GM19468 (cell line): ENCODE results near the gene ADGRD1.
"Not testable (repeated sequence)": the region's sequence is repeated elsewhere in the genome, so short reads cannot be mapped to it uniquely, and the experiment has no call there.

Experiments
- ATAC-seq: cut with Tn5 transposase; IDR thresholded peaks from one replicate; pipeline ENCODE4 v1.9.1; 2021; ENCODE audit warnings: mild to moderate bottlenecking, moderate library complexity, moderate number of reproducible peaks; ENCODE audit not compliant: unreplicated experiment; ENCODE audit errors: extremely low read depth

Gene ADGRD1

DNA sequence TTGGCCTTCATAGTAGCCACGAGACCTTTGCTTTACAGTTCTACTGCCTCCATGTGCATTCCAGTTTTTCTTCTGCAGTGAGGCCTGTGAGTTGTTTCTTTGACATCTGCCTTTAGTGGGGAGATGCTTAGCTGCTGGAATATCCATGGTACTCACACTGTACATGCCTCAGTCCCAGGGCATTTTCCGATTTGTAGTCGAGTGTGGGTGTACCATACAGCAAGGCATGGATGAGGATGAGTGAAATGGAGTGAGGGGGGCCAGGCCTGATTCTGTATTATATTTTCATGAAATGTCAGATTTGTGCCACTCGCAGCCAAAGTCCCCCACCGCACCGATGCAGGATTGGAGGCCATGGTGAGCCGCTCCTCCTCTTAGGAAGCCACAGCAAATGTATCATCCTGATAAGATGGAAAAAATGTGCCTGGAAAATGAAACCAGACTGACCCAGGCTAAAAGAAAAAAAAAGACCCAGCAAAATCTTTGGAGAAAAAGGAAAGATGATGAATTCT, 173.0 kb downstream of the ADGRD1 start:
- ATAC-seq: no peak

DNA sequence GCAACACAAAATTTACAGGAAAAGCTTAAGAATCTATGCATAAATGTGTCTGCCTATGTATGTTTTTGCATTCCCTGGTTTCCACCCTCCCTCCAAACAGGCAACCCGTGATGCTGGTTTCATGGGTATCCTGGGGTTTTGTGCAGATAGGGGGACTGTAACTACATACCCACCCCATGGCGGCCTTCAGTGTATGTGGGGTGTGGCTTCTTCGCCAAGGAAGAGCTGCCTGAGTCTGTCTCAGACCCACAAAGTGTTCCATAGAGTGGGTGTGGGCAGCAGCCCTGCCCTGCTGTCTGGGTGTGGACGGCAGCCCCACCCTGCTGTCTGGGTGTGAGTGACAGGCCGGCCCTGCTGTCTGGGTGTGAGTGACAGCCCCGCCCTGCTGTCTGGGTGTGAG, 174.8 kb downstream of the ADGRD1 start:
- ATAC-seq: no peak

DNA sequence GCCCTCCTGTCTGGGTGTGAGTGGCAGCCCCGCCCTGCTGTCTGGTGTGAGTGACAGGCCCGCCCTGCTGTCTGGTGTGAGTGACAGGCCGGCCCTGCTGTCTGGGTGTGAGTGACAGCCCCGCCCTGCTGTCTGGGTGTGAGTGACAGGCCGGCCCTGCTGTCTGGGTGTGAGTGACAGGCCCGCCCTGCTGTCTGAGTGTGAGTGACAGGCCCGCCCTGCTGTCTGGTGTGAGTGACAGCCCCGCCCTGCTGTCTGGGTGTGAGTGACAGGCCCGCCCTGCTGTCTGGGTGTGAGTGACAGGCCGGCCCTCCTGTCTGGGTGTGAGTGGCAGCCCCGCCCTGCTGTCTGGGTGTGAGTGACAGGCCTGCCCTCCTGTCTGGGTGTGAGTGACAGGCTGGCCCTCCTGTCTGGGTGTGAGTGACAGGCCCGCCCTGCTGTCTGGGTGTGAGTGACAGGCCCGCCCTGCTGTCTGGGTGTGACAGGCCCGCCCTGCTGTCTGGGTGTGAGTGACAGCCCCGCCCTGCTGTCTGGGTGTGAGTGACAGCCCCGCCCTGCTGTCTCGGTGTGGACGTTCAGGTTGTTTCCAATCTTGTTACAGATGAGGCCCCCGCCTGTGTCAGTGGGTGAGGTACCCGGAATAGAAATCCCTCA, 175.4 kb downstream of the ADGRD1 start:
- not testable (repeated sequence) for ATAC-seq

DNA sequence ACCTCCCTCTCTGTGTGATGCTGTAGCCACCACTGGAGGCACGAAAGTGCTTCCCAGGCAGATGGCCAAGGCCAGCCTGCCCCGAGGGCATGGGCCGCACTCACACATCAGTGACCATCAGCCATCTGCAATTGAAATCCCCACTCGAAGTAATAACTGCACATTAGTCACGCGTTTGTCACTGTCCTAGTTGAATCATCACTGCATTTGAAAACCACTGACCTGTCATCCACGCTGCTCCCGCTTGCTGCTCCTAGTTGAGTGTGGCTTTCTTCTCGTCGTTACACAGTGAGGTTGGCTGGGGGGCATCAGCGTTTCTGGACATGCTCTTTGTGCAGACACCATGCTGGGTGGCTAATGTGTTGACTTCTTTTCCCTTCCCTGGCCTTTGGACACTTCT, 176.1 kb downstream of the ADGRD1 start:
- no peak for ATAC-seq

DNA sequence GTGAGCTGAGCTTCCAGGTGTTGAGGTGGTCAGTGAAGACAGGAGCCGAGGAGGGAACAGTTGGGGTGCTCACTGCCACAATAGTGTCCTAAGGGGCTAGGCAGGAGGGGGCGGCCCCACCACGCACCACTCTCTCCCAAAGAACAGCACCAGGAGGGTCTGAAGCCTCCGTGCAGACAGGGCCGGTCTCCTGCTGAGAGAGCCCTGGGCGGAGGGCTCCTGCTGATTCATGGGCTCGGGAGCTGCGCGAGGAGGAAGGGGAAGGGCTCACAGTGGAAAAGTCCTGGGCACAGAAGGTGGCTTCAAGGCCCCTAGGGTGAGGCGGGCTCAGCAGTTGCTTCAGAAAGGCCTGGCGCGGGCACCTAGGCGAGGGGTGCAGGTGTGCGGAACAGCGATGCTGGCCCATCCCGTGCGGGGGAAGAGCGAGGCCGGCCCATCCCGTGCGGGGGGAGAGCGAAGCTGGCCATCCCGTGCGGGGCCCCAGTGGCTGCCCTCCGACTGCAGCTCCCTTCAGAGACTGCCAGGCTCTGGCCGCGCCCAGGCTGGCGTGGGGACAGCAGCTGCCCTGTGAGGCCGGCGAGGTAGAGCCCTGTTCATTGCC, 176.7 kb downstream of the ADGRD1 start:
- ATAC-seq: no peak

DNA sequence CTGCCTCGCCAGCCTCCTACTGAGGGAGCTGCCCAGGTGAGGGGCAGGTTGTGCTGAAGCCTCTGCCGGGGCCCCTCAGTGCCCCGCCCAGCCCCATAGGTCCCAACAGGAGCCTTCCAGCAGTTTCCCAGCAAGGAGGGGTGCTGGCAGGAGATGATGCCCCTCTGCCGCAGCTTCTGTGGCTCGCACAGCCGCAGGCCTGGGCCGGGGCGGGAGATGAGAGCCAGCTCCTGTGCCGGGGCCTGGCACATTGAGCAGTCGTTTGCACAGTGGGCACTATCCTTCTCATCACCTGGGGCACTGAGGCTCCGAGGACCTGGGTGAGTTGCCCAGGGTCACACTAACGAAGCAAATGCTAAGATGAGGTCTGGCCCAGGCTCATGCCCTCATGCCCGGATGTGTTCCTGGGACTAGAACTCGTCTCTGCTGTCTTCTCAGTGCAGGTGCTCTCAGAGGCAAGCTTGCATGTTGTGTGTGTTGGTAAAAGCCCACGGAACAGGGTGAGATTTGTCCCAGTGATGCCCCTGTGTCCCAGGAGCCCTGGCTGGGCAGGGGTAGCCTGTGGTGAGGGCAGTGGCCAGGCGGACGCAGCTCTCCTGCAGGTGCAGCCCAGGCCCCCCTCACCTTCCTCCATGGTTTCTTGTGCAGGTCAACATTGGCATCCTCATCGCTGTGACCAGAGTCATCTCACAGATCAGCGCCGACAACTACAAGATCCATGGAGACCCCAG, 177.5 kb downstream of the ADGRD1 start:
- ATAC-seq: no peak

DNA sequence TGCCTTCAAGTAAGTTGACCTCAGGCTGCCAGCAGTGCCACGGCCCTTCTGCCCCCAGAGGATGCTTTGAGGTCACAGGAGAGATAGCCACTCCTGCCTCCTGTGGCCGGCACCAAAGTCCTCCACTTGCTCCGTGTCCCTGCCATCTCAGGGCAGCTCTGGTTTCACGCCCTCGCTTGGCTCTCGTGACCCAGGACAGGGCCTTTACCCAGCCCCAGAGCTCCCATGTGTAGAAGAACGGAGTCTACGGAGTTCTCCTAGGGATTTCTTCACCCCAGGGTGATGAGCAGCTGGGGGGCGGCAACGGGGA, 178.1 kb downstream of the ADGRD1 start:
- ATAC-seq: no peak

DNA sequence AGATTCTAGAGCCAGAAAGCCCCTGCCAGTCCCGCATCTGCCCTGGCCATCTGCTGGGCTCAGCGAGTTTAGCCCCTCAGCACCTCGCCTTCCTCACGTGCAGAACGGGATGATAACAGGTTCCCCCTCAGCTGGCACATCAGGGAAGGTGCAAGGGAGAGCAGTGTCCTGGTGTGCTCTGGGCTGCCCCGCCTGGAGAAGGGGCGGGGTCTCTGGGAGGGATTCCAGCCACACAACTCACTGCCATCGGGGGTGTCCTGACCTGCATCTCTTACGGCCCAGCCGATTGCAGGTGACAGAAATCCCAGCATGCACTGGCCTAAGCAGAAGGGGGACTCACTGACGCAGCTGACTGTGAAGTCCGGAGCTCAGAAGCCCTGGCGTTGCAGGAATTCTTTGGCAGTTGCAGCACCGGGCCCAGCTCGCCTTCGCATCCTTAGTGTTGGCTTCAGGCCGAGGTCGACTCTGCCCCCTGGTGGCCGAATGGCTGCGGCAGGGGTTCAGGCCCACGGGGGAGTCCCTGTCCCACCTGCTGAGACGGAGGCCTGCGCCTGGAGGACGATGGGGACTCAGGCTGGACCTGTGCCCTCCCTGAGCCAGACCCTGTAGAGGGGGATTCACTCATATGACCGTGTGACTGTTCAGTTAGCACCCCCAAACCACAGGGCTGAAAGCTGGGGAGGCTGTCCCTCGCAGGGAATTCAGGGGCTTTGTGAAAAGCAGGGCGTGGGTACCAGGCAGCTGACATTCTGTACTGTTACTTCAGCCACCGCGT, 178.6 kb downstream of the ADGRD1 start:
- no peak for ATAC-seq

DNA sequence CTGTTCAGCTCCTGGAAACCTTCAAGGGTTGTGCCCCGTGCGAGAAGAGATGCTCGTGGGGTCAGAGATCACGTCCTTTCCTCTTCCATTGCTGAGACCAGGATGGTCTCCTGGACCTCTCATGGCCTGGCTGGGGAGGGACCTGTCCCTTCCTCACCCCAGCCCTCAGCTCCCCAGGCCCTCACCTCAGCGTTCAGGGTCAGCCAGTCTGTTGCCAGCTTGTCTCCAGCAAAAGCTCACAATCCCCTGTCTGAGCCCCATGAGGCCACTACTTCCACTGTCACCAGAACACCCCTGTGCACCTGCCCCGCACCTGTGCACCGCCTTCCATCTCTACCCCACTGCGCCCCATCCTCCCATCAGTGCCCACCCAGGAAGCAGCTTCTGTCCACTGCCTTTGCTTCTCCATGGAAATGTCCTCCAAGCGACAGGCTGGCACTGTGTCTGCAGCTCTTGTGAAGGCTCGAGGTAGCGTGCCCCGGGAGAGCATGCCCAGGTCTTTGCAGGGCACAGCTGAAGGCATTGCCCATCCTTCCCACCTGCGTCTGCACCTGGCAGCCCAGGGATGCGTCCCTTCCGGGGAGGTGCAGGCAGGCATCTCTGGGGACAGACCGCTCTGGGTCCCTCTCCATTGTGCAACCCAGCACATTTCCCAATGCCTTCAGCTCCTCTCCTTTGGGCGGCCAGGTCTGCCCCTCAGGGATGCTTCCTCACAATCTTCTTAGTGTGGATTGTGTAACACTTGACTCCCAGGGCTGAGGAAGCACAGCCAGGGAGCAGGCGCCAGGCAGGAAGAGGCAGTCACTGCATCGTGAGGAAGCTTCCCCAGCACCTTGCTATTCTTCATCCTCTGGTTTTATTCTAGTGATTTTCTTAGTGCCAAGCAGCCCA, 179.6 kb downstream of the ADGRD1 start:
- ATAC-seq: no peak

DNA sequence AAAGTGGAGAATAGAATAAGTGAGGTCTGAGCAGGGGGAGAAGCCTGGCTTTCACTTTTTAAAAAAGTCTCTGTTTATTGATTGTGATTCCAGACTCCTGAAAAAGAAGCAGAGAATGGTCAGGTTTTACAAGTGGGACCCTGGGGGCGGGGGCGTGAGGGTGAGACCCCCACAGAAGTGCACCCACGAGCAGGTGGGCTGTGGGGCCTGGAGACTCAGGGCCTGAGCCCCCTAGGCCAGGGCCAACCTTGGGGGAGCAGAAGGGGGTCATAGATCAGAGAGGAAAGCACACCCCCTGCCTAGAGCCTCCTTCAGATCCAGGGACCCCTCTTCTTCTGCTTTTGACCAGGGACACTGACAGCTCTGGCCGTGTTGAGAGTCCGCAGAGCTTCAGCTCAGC, 180.3 kb downstream of the ADGRD1 start:
- ATAC-seq: no peak

DNA sequence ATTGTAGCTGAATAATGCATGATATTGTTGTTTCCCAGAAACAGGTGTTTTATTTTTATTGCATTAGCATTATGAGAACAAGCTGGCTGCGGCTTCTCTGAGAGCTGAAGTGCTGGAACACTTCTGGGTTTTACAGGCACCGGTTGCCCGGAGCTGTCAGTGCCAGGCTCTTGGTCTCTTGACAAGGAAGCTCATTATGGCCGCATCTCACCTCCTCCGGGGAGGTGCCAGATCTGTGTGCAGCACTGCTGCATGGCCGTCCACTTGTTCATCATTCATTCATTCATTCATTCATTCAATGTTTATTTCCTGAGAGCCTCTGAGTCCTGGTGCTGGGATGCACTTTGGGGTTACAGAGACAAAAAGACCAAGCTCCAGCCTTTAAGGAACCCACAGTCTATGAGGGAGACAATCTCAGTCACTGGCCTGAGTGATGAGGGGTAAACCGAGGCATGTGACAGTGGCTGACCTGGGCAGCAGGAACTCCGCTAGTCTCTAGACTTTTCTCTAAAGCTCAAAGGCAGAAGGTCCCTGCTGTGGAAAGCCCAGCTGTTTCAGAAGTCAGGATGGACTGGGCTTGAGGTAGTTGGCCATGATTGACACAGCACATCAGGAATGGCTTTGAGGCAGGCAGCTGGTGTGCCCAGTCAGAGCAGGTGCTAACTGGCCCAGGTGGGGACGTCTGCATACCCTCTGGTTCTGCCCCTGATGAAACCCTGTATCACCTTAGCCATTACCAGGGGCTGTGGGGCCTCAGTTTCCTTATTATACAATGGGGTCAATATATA, 181.0 kb downstream of the ADGRD1 start:
- no peak for ATAC-seq

DNA sequence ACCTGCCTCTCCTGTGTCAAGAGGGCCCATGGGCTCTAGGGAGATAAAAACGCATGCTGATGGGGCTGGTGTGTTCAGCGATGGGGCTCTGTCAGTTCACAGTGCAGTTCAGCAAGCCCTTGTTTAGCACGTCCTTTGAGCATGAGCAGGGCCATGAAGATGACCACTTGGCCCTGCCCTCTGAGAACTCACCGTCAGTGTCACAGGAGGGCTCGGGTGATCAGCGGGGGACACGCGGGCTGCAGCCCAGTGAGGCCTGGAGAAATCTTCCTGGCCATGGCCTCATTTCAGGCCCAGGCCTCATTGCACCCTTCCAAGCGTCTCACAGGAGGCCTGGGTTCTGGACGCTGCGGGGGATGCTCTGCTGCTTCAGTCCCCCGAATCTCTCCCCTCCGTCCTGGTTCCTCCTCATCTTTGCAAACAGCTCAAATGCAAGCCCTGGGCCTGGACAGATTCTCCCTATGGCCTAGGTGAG, 181.6 kb downstream of the ADGRD1 start:
- no peak for ATAC-seq

DNA sequence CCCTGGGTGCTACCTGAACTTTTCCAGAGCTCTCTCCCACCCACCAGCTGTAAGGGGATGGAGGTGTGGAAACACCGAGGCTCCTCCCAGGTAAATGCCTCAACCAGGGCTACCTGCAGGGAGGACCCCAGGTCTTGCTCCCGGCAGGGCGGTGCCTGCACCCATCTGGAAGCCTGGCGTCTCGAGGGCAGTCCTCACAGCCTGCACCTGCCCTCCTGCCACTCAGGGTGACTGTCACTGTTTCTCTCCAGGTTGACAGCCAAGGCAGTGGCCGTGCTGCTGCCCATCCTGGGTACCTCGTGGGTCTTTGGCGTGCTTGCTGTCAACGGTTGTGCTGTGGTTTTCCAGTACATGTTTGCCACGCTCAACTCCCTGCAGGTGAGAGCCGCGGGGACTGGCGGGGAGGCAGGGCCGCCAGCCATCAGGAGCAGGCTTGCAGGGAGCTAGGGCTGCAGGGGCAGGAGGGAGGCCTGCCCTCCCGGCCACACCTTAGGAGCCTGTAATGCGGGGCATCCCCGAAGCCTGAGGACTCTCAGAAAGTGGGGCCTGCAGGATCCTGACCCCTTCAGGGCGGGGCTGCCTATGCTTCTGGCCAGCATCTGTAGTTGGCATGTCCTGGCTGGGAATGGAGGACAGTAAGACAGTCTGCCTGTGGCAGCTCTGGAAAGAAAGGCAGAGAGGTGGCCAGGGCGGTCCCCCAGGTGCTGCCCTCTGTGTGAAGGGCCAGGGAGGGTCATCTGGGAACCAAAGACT, 182.3 kb downstream of the ADGRD1 start:
- ATAC-seq: no peak

DNA sequence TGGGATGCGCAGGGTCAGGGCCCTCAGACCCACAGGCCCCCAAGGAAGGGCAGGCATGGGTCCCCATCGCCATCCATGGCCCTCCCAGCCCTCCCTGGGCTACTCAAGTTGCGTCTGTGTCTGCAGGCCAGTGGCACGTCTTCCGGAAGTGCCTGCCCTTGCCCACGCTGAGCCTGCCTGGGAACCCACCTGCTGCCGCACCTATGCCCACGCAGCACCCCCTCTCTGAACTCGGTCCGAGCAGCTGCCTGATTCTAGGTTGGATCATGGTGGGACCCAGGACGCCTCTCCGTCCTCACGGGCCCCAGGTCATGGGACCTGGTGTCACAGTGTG, 182.8 kb downstream of the ADGRD1 start:
- ATAC-seq: no peak

DNA sequence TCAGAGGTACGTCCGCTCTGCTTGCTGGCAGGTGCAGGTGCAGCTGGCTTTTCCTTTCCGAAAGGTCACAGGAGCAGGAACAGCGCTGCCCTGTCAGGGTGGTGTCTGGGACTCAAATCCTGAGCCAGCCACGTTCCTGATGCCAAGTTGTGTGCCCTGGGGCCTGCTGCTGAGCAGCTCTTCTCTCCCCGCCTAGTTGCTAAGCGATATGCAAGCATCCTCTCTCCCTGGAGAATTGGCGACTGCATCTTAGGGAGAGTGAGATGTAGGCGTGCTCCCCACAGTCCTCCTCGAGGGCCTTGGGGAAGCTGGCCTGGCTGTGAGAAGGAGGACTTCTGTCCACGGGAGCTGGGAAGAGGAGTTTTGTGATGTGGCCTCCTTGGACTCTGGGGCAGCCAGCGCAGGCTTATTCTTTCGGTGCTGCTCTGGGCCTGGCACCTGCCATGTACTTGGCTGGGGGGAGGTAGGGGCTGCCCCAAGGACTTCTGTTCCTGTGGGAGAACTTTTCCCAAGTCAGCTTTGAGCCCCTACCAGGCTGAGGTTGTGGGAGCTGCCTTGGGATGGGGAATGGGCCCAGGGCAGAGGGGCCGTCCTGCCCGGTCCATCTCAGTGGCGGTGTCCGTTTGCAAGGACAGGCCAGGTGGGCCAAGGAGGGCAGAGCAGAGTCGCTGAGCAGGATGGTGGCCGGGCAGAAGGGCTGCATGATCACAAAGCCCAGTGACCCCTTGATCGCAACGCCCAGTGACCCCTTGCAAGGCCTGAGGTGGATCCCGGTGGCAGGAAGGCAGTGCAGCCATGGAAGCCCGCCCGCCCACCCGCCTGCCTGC, 183.5 kb downstream of the ADGRD1 start:
- ATAC-seq: no peak

DNA sequence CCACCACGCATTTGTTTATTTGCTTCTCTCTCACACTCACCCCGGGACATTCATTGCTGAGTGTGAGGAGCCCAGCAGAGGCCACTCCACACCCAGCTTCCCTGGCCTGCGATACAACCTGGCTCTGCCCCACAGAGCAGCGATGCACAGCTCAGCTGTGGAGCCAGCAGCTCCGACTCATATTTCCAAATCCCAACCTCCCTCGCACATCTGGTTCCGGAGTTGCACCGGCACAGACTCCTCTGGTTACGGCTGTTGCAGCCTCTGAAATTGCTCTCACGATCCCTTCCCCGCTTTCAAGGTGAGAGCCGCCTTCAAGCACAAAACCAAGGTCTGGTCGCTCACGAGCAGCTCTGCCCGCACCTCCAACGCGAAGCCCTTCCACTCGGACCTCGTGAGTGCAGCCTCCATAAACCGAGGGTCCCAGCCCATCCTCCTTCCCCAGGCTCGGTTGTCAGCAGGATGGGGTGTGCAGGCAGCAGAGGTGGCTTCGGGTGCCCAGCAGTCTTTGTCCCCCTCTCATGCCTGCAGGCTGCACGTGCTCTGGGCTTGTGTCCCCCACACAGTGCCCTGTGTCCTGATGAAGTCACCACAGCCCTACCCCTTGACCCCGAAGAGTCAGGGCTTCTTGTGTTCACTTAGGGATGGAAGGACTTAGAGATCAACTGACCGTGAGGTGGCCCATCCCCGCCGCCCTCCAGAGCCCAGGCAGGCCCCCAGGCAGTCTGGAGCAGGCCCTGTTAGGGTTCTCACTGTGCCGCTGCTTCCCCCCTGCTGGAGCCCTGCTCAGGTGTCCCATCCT, 184.3 kb downstream of the ADGRD1 start:
- ATAC-seq: no peak
